ENCODE measurements around the gene BAZ2B. TPM values are rescaled to one million over a fixed set of nuclear protein-coding genes. Genes with fewer than 3 reads are reported as not detected.

BAZ2B gene
- total and polyA plus RNA-seq, 9 of the 15 experiments (the other 6 are each of a cell fraction or from before 2014, with no cell fraction given) = 7.5 to 38.6 (median 19.8) TPM

GRCh38 chr2:159286709-159287441 is 329.5 kb downstream of the BAZ2B start (continued):
- 0 out of 2 replicates have a peak, but pooled peaks have one; percentile 54 for TF ChIP-seq ZBED1 (IDR thresholded peaks at IDR 0.05)
- no peak for TF ChIP-seq IFI16 (CRISPR knock-in tag; IDR thresholded peaks at IDR 0.05)
- TF ChIP-seq SIN3A (IDR thresholded peaks at IDR 0.05; ENCODE audit: borderline replicate concordance in 2 of 2, control insufficient read depth in 1 of 2, low read depth in 2 of 2, low read length in 2 of 2) = no peak
- peak; percentile 47; the same call in 1 of the 2 replicates for TF ChIP-seq ZBTB7A (IDR thresholded peaks at IDR 0.05; ENCODE audit: borderline replicate concordance, control insufficient read depth, low read depth, low read length)
- TF ChIP-seq SPI1 (IDR thresholded peaks at IDR 0.05; ENCODE audit: borderline replicate concordance, low read depth, low read length) = peak; percentile 88
- no peak for TF ChIP-seq EP300 (IDR thresholded peaks at IDR 0.05; ENCODE audit: low read length)
- peak; percentile 76 for TF ChIP-seq CREM (IDR thresholded peaks at IDR 0.05; ENCODE audit: low read depth)
- TF ChIP-seq NFRKB (IDR thresholded peaks at IDR 0.05; ENCODE audit: low read depth) = peak; percentile 85; the same call in 1 of the 2 replicates
- TF ChIP-seq SMARCE1 (IDR thresholded peaks at IDR 0.05) = peak; percentile 71
- 0 out of 2 replicates have a peak, but pooled peaks have one; percentile 38 for TF ChIP-seq ZBTB40 (IDR thresholded peaks at IDR 0.05)
- TF ChIP-seq ZBTB40 (CRISPR knock-in tag; IDR thresholded peaks at IDR 0.05) = no peak
- no peak for TF ChIP-seq PTRF (tag; IDR thresholded peaks at IDR 0.05)
- TF ChIP-seq DDX20 (tag; IDR thresholded peaks at IDR 0.05; ENCODE audit: low read depth) = no peak
- TF ChIP-seq YY1 (IDR thresholded peaks at IDR 0.05; ENCODE audit: borderline replicate concordance in 1 of 3, control insufficient read depth in 1 of 3, extremely low read depth in 1 of 3, insufficient read depth in 3 of 3, insufficient read length in 1 of 3, insufficient replicate concordance in 2 of 3, low read depth in 1 of 3, low read length in 2 of 3) = peak in 1 of 3 experiments; percentile 34
- no peak for TF ChIP-seq FOSL1 (tag; conservative IDR thresholded peaks at IDR 0.05)

All from K562 (cell line).